GM19397 (cell line): Measurements from ENCODE around the gene MS4A8.
"Not testable (repeated sequence)": the region's sequence is repeated elsewhere in the genome, so short reads cannot be mapped to it uniquely, and the experiment has no call there.

Source experiments
- ATAC-seq: cut with Tn5 transposase; IDR thresholded peaks from one replicate; pipeline ENCODE4 v1.9.1; 2021; ENCODE audit warnings: mild to moderate bottlenecking, moderate library complexity; ENCODE audit not compliant: unreplicated experiment

Gene MS4A8

GRCh38 chr11:60699284-60699691 lies at the start of gene MS4A8:
TSS of gene MS4A8 (plus strand) at chr11:60699612. CDS start at chr11:60700861, 1,249 bp downstream.
- ATAC-seq: no peak

- ATAC-seq: no peak
Measured at GRCh38 chr11:60657888-60658287, 41.5 kb upstream of the MS4A8 start.

- ATAC-seq: no peak
Measured at GRCh38 chr11:60658409-60658808, 41.0 kb upstream of the MS4A8 start.

- ATAC-seq: no peak
Measured at GRCh38 chr11:60672255-60672654, 27.2 kb upstream of the MS4A8 start.

- not testable (repeated sequence) for ATAC-seq
Measured at GRCh38 chr11:60678231-60678630, 21.2 kb upstream of the MS4A8 start.

GRCh38 chr11:60679879-60680278 lies 19.5 kb upstream of the MS4A8 start:
- ATAC-seq: no peak

- no peak for ATAC-seq
Measured at GRCh38 chr11:60680455-60681119, 18.8 kb upstream of the MS4A8 start.

- not testable (repeated sequence) for ATAC-seq
Measured at GRCh38 chr11:60684541-60684848, 14.9 kb upstream of the MS4A8 start.

GRCh38 chr11:60691661-60692060 lies 7.8 kb upstream of the MS4A8 start:
- no peak for ATAC-seq

- ATAC-seq: no peak
Measured at GRCh38 chr11:60699936-60700335, 524 bp downstream of the MS4A8 start.

GRCh38 chr11:60700689-60701468 lies 1.5 kb downstream of the MS4A8 start:
- no peak for ATAC-seq

GRCh38 chr11:60701469-60701818 lies 2.0 kb downstream of the MS4A8 start:
- no peak for ATAC-seq

- ATAC-seq: no peak
Measured at GRCh38 chr11:60703374-60703773, 4.0 kb downstream of the MS4A8 start.

- ATAC-seq: no peak
Measured at GRCh38 chr11:60705895-60706294, 6.5 kb downstream of the MS4A8 start.

- no peak for ATAC-seq
Measured at GRCh38 chr11:60706931-60707330, 7.5 kb downstream of the MS4A8 start.

- ATAC-seq: no peak
Measured at GRCh38 chr11:60710482-60710881, 11.1 kb downstream of the MS4A8 start.

- no peak for ATAC-seq
Measured at GRCh38 chr11:60711276-60711675, 11.9 kb downstream of the MS4A8 start.

GRCh38 chr11:60713423-60713822 lies 14.0 kb downstream of the MS4A8 start:
- not testable (repeated sequence) for ATAC-seq

GRCh38 chr11:60717956-60718355 lies 18.5 kb downstream of the MS4A8 start:
- ATAC-seq: no peak

- ATAC-seq: no peak
Measured at GRCh38 chr11:60718524-60719316, 19.3 kb downstream of the MS4A8 start.

- ATAC-seq: no peak
Measured at GRCh38 chr11:60719391-60719790, 20.0 kb downstream of the MS4A8 start.

- ATAC-seq: no peak
Measured at GRCh38 chr11:60720460-60720859, 21.0 kb downstream of the MS4A8 start.
